Measurements from ENCODE around the gene DLST.

The DLST gene

GRCh38 chr14:74893614-74894091 lies 11.9 kb downstream of the DLST start:
- DNase-seq (ENCODE audit: extremely low read depth in 1 of 2, low read depth in 1 of 2) = no peak

- DNase-seq (ENCODE audit: extremely low read depth in 1 of 2, low read depth in 1 of 2) = no peak
Measured at GRCh38 chr14:74896400-74896799, 14.7 kb downstream of the DLST start.

GRCh38 chr14:74897642-74898041 lies 15.9 kb downstream of the DLST start:
- no peak for DNase-seq (ENCODE audit: extremely low read depth in 1 of 2, low read depth in 1 of 2)

GRCh38 chr14:74898083-74898482 lies 16.4 kb downstream of the DLST start:
- no peak for DNase-seq (ENCODE audit: extremely low read depth in 1 of 2, low read depth in 1 of 2)

GRCh38 chr14:74898694-74899093 lies 17.0 kb downstream of the DLST start:
- DNase-seq (ENCODE audit: extremely low read depth in 1 of 2, low read depth in 1 of 2) = no peak

GRCh38 chr14:74902941-74903705 lies 21.4 kb downstream of the DLST start:
- no peak for DNase-seq (ENCODE audit: extremely low read depth in 1 of 2, low read depth in 1 of 2)

- DNase-seq (ENCODE audit: extremely low read depth in 1 of 2, low read depth in 1 of 2) = no peak
Measured at GRCh38 chr14:74904635-74905503, 23.2 kb downstream of the DLST start.

GRCh38 chr14:74905595-74906142 lies 24.0 kb downstream of the DLST start:
- peak; percentile 60 to 74 for DNase-seq (ENCODE audit: extremely low read depth in 1 of 2, low read depth in 1 of 2)

GRCh38 chr14:74906925-74907521 lies 25.3 kb downstream of the DLST start:
- no peak for DNase-seq (ENCODE audit: extremely low read depth in 1 of 2, low read depth in 1 of 2)

- DNase-seq (ENCODE audit: extremely low read depth in 1 of 2, low read depth in 1 of 2) = no peak
Measured at GRCh38 chr14:74907744-74908143, 26.0 kb downstream of the DLST start.

- DNase-seq (ENCODE audit: extremely low read depth in 1 of 2, low read depth in 1 of 2) = no peak
Measured at GRCh38 chr14:74908861-74909341, 27.2 kb downstream of the DLST start.

- DNase-seq (ENCODE audit: extremely low read depth in 1 of 2, low read depth in 1 of 2) = no peak
Measured at GRCh38 chr14:74909501-74909900, 27.8 kb downstream of the DLST start.

GRCh38 chr14:74909911-74910310 lies 28.2 kb downstream of the DLST start:
- no peak for DNase-seq (ENCODE audit: extremely low read depth in 1 of 2, low read depth in 1 of 2)

GRCh38 chr14:74910556-74910955 lies 28.8 kb downstream of the DLST start:
- no peak for DNase-seq (ENCODE audit: extremely low read depth in 1 of 2, low read depth in 1 of 2)

GRCh38 chr14:74911221-74911620 lies 29.5 kb downstream of the DLST start:
- no peak for DNase-seq (ENCODE audit: extremely low read depth in 1 of 2, low read depth in 1 of 2)

GRCh38 chr14:74911704-74912103 lies 30.0 kb downstream of the DLST start:
- DNase-seq (ENCODE audit: extremely low read depth in 1 of 2, low read depth in 1 of 2) = no peak

- no peak for DNase-seq (ENCODE audit: extremely low read depth in 1 of 2, low read depth in 1 of 2)
Measured at GRCh38 chr14:74912111-74912510, 30.4 kb downstream of the DLST start.

GRCh38 chr14:74912801-74913200 lies 31.1 kb downstream of the DLST start:
- DNase-seq (ENCODE audit: extremely low read depth in 1 of 2, low read depth in 1 of 2) = no peak

GRCh38 chr14:74913393-74913910 lies 31.7 kb downstream of the DLST start:
- no peak for DNase-seq (ENCODE audit: extremely low read depth in 1 of 2, low read depth in 1 of 2)

- no peak for DNase-seq (ENCODE audit: extremely low read depth in 1 of 2, low read depth in 1 of 2)
Measured at GRCh38 chr14:74913986-74914573, 32.4 kb downstream of the DLST start.
